GM12892 (cell line): ENCODE results near the gene NGLY1.

Source experiments
- POLR2A ChIP-seq: IDR thresholded peaks from 2 replicates; pipeline ENCODE4 v1.6.1; 2011; ENCODE audit warnings: low read depth, low read length, control low read depth
- POLR2AphosphoS5 ChIP-seq: IDR thresholded peaks from 2 replicates; pipeline ENCODE4 v1.6.1; 2011; ENCODE audit warnings: low read depth, low read length, control low read depth
- TAF1 ChIP-seq: IDR thresholded peaks from 2 replicates; pipeline ENCODE4 v1.6.1; 2011; ENCODE audit warnings: low read depth, mild to moderate bottlenecking, control low read depth, low read length, borderline replicate concordance

DNA sequence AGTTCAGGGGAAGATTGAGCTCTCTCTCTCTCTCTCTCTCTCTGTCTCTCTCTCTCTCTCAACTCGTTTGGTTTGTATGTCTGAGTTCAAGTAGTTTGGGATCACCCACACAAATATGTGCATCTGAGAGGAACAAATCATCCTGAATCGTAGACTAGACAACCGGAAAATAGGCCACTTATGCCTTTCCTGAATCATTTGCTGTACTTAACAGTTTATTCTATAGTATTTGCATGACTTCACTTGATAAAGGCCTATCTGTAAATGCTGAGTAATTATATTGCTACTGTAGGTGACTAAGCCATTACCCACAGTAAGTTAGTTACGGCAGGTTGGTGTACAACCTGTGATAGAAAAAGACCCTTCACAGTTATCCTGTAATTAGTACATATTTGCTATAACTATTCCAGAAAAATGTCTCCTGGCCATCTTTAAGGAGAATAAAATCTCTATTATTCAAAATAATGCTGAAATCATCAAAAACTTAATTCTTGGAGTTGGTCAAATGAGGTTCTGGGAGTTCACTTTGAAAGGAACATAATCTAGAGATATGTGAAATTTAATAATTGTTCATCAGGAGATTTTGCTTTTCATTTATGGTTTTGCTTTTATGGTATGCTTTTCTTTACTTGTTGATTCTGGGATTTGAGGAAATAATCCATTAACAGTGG is 37.7 kb upstream of the NGLY1 start:
- TF ChIP-seq POLR2A (no peak), TAF1 (no peak), POLR2AphosphoS5 (no peak)
